Measurements from ENCODE around the gene COX19. TPM values are rescaled to one million over a fixed set of nuclear protein-coding genes. Genes with fewer than 3 reads are reported as not detected.

COX19 gene
- polyA plus RNA-seq, 1 donor (not counting 4 experiments of a cell fraction or from before 2014, with no cell fraction given): 6.2 TPM

DNA sequence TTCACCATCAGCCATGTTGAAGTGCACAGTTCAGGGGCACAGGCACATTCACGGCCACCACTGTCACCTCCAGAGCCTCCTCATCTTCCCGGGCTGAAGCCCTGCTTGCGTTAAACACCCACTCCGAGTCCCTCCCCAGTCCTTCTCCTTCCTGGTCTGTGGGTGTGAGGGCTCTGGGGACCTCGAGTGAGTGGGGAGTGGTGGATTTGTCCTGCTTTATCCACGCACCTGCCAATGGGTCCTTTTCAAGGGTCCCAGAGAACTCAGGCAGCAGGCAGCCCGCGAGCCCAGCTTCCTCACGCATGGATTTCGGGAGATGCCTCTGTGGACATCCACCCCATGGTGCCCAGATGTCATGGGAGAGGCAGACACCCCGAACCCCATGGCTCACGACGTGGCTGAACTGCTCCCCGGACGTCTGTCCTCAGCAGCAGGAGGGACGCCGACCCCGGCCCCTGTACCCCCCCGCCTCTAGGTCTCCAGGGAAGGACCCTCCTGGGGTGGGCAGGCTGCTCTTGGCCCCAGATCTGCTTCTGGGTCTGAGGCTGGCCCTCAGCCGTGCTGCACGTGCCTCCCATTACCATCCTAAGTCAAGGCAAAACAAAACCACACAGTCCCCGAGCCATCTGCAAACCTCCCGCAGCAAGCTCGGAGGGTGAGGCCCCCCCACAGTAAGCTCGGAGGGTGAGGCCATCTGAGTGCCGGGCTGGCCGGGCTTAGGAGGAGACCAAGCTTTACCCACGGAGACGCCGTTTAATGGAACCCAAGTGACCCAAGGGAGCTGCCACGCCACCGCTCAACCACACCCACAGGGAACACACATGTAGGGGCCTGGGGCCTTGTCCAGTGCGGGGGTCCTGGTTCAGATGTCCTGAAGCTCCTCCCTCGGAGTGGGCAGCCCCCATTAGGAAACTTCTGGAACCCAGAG lies 16.6 kb upstream of the COX19 start:
- FAIRE-seq (no peak), DNase-seq (ENCODE audit: low read depth, low spot score) (no peak)
- H2AFZ ChIP-seq (ENCODE audit: control insufficient read depth, low read length): no peak overlapping the region
- TF ChIP-seq EZH2 (IDR thresholded peaks at IDR 0.05; ENCODE audit: low read length): no peak
- TF ChIP-seq, protein P1, sequence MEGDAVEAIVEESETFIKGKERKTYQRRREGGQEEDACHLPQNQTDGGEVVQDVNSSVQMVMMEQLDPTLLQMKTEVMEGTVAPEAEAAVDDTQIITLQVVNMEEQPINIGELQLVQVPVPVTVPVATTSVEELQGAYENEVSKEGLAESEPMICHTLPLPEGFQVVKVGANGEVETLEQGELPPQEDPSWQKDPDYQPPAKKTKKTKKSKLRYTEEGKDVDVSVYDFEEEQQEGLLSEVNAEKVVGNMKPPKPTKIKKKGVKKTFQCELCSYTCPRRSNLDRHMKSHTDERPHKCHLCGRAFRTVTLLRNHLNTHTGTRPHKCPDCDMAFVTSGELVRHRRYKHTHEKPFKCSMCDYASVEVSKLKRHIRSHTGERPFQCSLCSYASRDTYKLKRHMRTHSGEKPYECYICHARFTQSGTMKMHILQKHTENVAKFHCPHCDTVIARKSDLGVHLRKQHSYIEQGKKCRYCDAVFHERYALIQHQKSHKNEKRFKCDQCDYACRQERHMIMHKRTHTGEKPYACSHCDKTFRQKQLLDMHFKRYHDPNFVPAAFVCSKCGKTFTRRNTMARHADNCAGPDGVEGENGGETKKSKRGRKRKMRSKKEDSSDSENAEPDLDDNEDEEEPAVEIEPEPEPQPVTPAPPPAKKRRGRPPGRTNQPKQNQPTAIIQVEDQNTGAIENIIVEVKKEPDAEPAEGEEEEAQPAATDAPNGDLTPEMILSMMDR (optimal IDR thresholded peaks at IDR 0.05 in 1 of 3, IDR thresholded peaks at IDR 0.05 in 1 of 3, conservative IDR thresholded peaks at IDR 0.05 in 1 of 3; ENCODE audit: extremely low read depth in 1 of 3, insufficient read depth in 2 of 3, low read length in 3 of 3): no peak
- H3K79me2 ChIP-seq (ENCODE audit: control insufficient read depth, insufficient read depth, low read length): no peaks in the 10 kb centered on the region
- no peak overlapping the region for H3K4me3 ChIP-seq (ENCODE audit: control insufficient read depth in 2 of 3, extremely low read depth in 1 of 3, insufficient read depth in 2 of 3, low read depth in 1 of 3, low read length in 3 of 3)
- H3K9ac ChIP-seq (ENCODE audit: control insufficient read depth, extremely low read depth, insufficient read depth, low read length): no peak overlapping the region
- no peaks in the 10 kb centered on the region for H3K4me1 ChIP-seq (ENCODE audit: control insufficient read depth, extremely low read depth, insufficient read depth, low read length)
- no peaks in the 10 kb centered on the region for H3K9me3 ChIP-seq (ENCODE audit: control insufficient read depth, low read depth, low read length)
- no peaks in the 10 kb centered on the region for H4K20me1 ChIP-seq (ENCODE audit: control insufficient read depth, extremely low read depth, insufficient read depth, low read length)
- peaks cover 18% of the 10 kb centered on the region for H3K27me3 ChIP-seq (ENCODE audit: control insufficient read depth, extremely low read depth, insufficient read depth, low read length)
- no peak overlapping the region for H3K27ac ChIP-seq (ENCODE audit: control insufficient read depth, insufficient read depth, low read length)
- no peak overlapping the region for H3K4me2 ChIP-seq (ENCODE audit: control insufficient read depth, extremely low read depth, insufficient read depth, low read depth, low read length)
- dilution Hi-C loops (cut with MboI; ENCODE audit: extremely low pct_ligation_motif_present, low sequenced_read_pairs): no loop called here
- peaks cover 0 to 2% of the 10 kb centered on the region in 2 experiments for H3K36me3 ChIP-seq (ENCODE audit: control insufficient read depth in 2 of 2, extremely low read depth in 1 of 2, insufficient read depth in 2 of 2, low read length in 2 of 2)
- H3K9me1 ChIP-seq (ENCODE audit: control insufficient read depth, extremely low read depth, insufficient read depth, low read length): no peaks in the 10 kb centered on the region

DNA sequence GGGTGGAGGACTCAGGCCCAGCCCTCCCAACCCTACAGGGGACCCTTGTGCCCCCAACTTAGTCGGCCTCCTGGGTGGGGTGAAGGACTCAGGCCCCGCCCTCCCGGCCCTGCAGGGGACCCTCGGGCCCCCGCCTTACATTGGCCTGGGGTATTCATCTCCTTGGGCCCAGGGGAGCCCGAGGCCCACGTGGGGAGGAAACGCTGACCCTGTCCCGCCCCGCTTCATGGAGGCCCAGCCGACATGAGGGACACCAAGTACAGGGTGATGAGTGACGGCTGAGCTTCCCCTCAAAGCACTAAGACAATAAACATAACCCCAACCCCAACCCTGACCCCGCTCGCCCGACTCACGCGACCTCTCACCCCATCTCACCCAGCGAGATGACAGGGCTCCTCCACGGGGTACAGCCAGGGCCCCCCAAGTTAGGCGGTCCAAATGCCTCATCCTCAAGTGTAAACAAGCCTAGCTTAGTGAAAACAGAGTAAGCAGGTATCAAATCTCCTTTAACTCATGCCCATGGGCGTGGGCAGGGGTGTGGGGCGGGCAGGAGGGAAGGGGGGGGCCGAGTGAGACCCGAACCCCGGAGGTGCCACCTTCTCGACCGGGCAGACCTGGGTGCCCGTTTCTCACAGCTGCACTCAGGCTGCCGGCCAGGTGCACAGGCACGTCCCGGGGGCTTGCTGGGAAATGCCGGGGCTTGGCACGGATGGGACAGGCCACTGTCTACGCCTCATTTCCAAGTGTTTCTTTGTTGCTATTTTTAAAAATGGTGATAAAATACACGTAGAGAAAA lies 15.8 kb upstream of the COX19 start:
- Histone ChIP-seq H3K9ac (ENCODE audit: control insufficient read depth, extremely low read depth, insufficient read depth, low read length) (no peak overlapping the region), H4K20me1 (ENCODE audit: control insufficient read depth, extremely low read depth, insufficient read depth, low read length) (no peaks in the 10 kb centered on the region), H3K79me2 (ENCODE audit: control insufficient read depth, insufficient read depth, low read length) (no peaks in the 10 kb centered on the region), H3K4me3 (ENCODE audit: control insufficient read depth in 2 of 3, extremely low read depth in 1 of 3, insufficient read depth in 2 of 3, low read depth in 1 of 3, low read length in 3 of 3) (no peak overlapping the region), H3K4me1 (ENCODE audit: control insufficient read depth, extremely low read depth, insufficient read depth, low read length) (no peaks in the 10 kb centered on the region), H3K9me3 (ENCODE audit: control insufficient read depth, low read depth, low read length) (no peaks in the 10 kb centered on the region), H3K27me3 (ENCODE audit: control insufficient read depth, extremely low read depth, insufficient read depth, low read length) (peaks cover 18% of the 10 kb centered on the region), H3K36me3 (ENCODE audit: control insufficient read depth in 2 of 2, extremely low read depth in 1 of 2, insufficient read depth in 2 of 2, low read length in 2 of 2) (peaks cover 0 to 2% of the 10 kb centered on the region in 2 experiments), H3K27ac (ENCODE audit: control insufficient read depth, insufficient read depth, low read length) (no peak overlapping the region), H2AFZ (ENCODE audit: control insufficient read depth, low read length) (no peak overlapping the region), H3K4me2 (ENCODE audit: control insufficient read depth, extremely low read depth, insufficient read depth, low read depth, low read length) (no peak overlapping the region), H3K9me1 (ENCODE audit: control insufficient read depth, extremely low read depth, insufficient read depth, low read length) (no peaks in the 10 kb centered on the region)
- dilution Hi-C loops (cut with MboI; ENCODE audit: extremely low pct_ligation_motif_present, low sequenced_read_pairs): no loop called here
- FAIRE-seq: no peak
- no peak for DNase-seq (ENCODE audit: low read depth, low spot score)
- no peak for TF ChIP-seq EZH2 (IDR thresholded peaks at IDR 0.05; ENCODE audit: low read length)
- TF ChIP-seq, protein P1 (optimal IDR thresholded peaks at IDR 0.05 in 1 of 3, IDR thresholded peaks at IDR 0.05 in 1 of 3, conservative IDR thresholded peaks at IDR 0.05 in 1 of 3; ENCODE audit: extremely low read depth in 1 of 3, insufficient read depth in 2 of 3, low read length in 3 of 3): no peak

Measured in keratinocyte (primary cell).